GM12878 (cell line): Measurements from ENCODE around the gene DPY19L3. TPM values are rescaled to one million over a fixed set of nuclear protein-coding genes. Genes with fewer than 3 reads are reported as not detected.

Experiments
- ATAC-seq: fragments of 200-7000 bp; cut with Tn5 transposase; 3 replicates; pipeline ENCODE4 v1.9.1; 2020; ENCODE audit warnings: mild to moderate bottlenecking, moderate library complexity
- BruUV-seq: library from RNA; stranded (reverse); fragments of 400-500 nt; replicated peaks from 2 replicates; lab custom pipeline; 2021; lab: Mats Ljungman, UMichigan
- CTCF ChIA-PET: fragments of 300-600 bp; sonication (Branson Sonifier 250); formaldehyde crosslinking; extraction: SDS; loops from one replicate; lab custom pipeline; 2021; ENCODE audit warnings: inconsistent platforms; lab: Yijun Ruan, JAX
- POLR2A ChIA-PET: fragments of 350-600 bp; formaldehyde crosslinking; extraction: SDS; loops from one replicate; lab custom pipeline; 2021; ENCODE audit warnings: inconsistent platforms; lab: Charles Lee
- RAD21 ChIA-PET: fragments of 300-600 bp; sonication (Branson Sonifier 250); formaldehyde crosslinking; loops from one replicate; lab custom pipeline; 2023; ENCODE audit warnings: antibody characterized with exemption; ENCODE audit not compliant: unreplicated experiment; lab: Charles Lee
- SMC1A ChIA-PET: fragments of 300-600 bp; sonication (Branson Sonifier 250); formaldehyde crosslinking; loops from one replicate; lab custom pipeline; 2023; ENCODE audit not compliant: unreplicated experiment, uncharacterized antibody; lab: Charles Lee
- DNase-seq: peaks from one replicate; pipeline ENCODE4 v3.0.0-alpha.2; 2011; ENCODE audit warnings: low read depth, low spot score
- FAIRE-seq: peaks from 3 replicates; lab custom pipeline; 2011; peaks lifted over from hg19 to GRCh38; lab: Jason Lieb, UNC
- H2AFZ ChIP-seq: 2 replicates; pipeline ENCODE4 v1.6.0; 2011; ENCODE audit warnings: low read depth, low read length, control low read depth; ENCODE audit not compliant: control insufficient read depth
- H3K27ac ChIP-seq: 2 replicates; pipeline ENCODE4 v1.5.1; 2011; ENCODE audit warnings: control low read depth; ENCODE audit not compliant: control insufficient read depth, insufficient read depth
- H3K27me3 ChIP-seq, 2 experiments: replicated peaks in 1 of 2; 2 replicates each; pipeline versions ENCODE4 v1.6.0 to v1.6.1; 2011; ENCODE audit warnings: low read length in 1 of 2; ENCODE audit not compliant: control insufficient read depth in 2 of 2, insufficient read depth in 2 of 2
- H3K36me3 ChIP-seq, 2 experiments: 2 replicates each; pipeline ENCODE4 v1.5.1; 2011; ENCODE audit warnings: low read length in 1 of 2; ENCODE audit not compliant: control insufficient read depth in 2 of 2, insufficient read depth in 2 of 2
- H3K4me1 ChIP-seq: 2 replicates; pipeline ENCODE4 v1.6.1; 2011; ENCODE audit warnings: mild to moderate bottlenecking, low read length, moderate library complexity, mixed read lengths; ENCODE audit not compliant: control insufficient read depth, insufficient read depth
- H3K4me2 ChIP-seq: 2 replicates; pipeline ENCODE4 v1.6.0; 2011; ENCODE audit warnings: control low read depth; ENCODE audit not compliant: control insufficient read depth, insufficient read depth
- H3K4me3 ChIP-seq: fragments of 200-600 bp; sonication (generic); 2 replicates; pipeline ENCODE4 v1.5.1; 2016
- H3K79me2 ChIP-seq: 2 replicates; pipeline ENCODE4 v1.6.0; 2011; ENCODE audit warnings: low read length; ENCODE audit not compliant: control insufficient read depth, insufficient read depth
- H3K9ac ChIP-seq: 2 replicates; pipeline ENCODE4 v1.8.0; 2011; ENCODE audit warnings: low read length, control low read depth, mixed read lengths; ENCODE audit not compliant: control insufficient read depth, insufficient read depth
- H3K9me3 ChIP-seq: replicated peaks from 3 replicates; pipeline ENCODE4 v1.5.1; 2011; ENCODE audit warnings: mild to moderate bottlenecking, low read length; ENCODE audit not compliant: control insufficient read depth, insufficient read depth
- H4K20me1 ChIP-seq: 2 replicates; pipeline ENCODE4 v1.6.0; 2011; ENCODE audit not compliant: control insufficient read depth, insufficient read depth
- CHD1 ChIP-seq: IDR thresholded peaks from 2 replicates; pipeline ENCODE4 v1.6.1; 2012; ENCODE audit warnings: low read depth, low read length, improper control_type of control experiment
- EED ChIP-seq: sonication (generic); IDR thresholded peaks from 2 replicates; pipeline ENCODE4 v1.6.1; 2016; ENCODE audit warnings: antibody characterized with exemption, low read depth
- JUND ChIP-seq: IDR thresholded peaks from 2 replicates; pipeline ENCODE4 v1.6.1; 2012; ENCODE audit warnings: low read depth, mild to moderate bottlenecking, low read length, improper control_type of control experiment, moderate library complexity
- KLF5 ChIP-seq: fragments of 450-650 bp; IDR thresholded peaks from 2 replicates; pipeline ENCODE4 v1.6.1; 2014; ENCODE audit warnings: mild to moderate bottlenecking; ENCODE audit not compliant: partially characterized antibody
- MLLT1 ChIP-seq: fragments of 450-650 bp; IDR thresholded peaks from 2 replicates; pipeline ENCODE4 v1.6.1; 2016; ENCODE audit warnings: mild to moderate bottlenecking
- NR2C1 ChIP-seq: fragments of 450-650 bp; IDR thresholded peaks from 2 replicates; pipeline ENCODE4 v1.6.1; 2017; ENCODE audit warnings: antibody characterized with exemption, mild to moderate bottlenecking, moderate library complexity
- POLR2AphosphoS2 ChIP-seq: IDR thresholded peaks from 2 replicates; pipeline ENCODE4 v1.6.1; 2011; ENCODE audit warnings: low read depth, mild to moderate bottlenecking, low read length, improper control_type of control experiment, moderate library complexity
- RB1 ChIP-seq: fragments of 450-650 bp; formaldehyde crosslinking; IDR thresholded peaks from 2 replicates; pipeline ENCODE4 v1.6.1; 2017; ENCODE audit warnings: mild to moderate bottlenecking, borderline replicate concordance
- SMAD5 ChIP-seq: IDR thresholded peaks from 2 replicates; pipeline ENCODE4 v1.6.1; 2016; ENCODE audit warnings: antibody characterized with exemption, low read depth
- SREBF2 ChIP-seq: IDR thresholded peaks from 2 replicates; pipeline ENCODE4 v1.6.1; 2012; ENCODE audit warnings: mild to moderate bottlenecking, low read length
- STAT3 ChIP-seq: IDR thresholded peaks from 2 replicates; pipeline ENCODE4 v1.6.1; 2011; ENCODE audit warnings: low read depth, low read length, improper control_type of control experiment
- TAF1 ChIP-seq: IDR thresholded peaks from 2 replicates; pipeline ENCODE4 v1.6.1; 2011; ENCODE audit warnings: mild to moderate bottlenecking, low read depth, low read length, borderline replicate concordance
- whole genome bisulfite sequencing: methylation state at CpG from one replicate; pipeline ENCODE4 v1.1.6; 2016; ENCODE audit warnings: low lambda C conversion rate; ENCODE audit not compliant: insufficient replicate concordance, insufficient coverage; ENCODE audit errors: missing lambda C conversion rate; 5-methylcytosine and 5-hydroxymethylcytosine counted together
- in situ Hi-C: fragments of 300-500 bp; cut with MboI; formaldehyde crosslinking; loops from 9 replicates; pipeline ENCODE4 v1.14.3; 2018; ENCODE audit warnings: mixed read lengths
- intact Hi-C: fragments of 100-400 bp; cut with micrococcal nuclease; formaldehyde crosslinking; loops from one replicate; pipeline ENCODE4 v1.14.2; 2022; ENCODE audit not compliant: unreplicated experiment
- polyA plus RNA-seq, 11 experiments: library from polyadenylated mRNA; depleted of rRNA in 4 of 11; unstranded in 6 of 11; stranded (reverse) in 5 of 11; fragments of >200 nt; fragmentation: Nextera tagmentation in 4 of 11; fragmentation: Illumina TruSeq in 1 of 11; extraction: Ambion mirVana in 4 of 11; extraction: Trizol in 1 of 11; gene quantifications; 1 replicate in 1 of 11; 2 replicates in 10 of 11; pipeline versions ENCODE4 v1.2.1 to v1.2.3, GENCODE V29; 2011 to 2016; ENCODE audit warnings: inconsistent platforms in 2 of 11, missing spikeins in 2 of 11, low read depth in 1 of 11
- total RNA-seq, 4 experiments: library from RNA; depleted of rRNA in 3 of 4; stranded (reverse); fragments of >200 nt in 3 of 4; fragmentation: Illumina TruSeq in 1 of 4; extraction: Trizol in 1 of 4; gene quantifications; 2 replicates each; pipeline versions ENCODE4 v1.2.1 to v1.2.3, GENCODE V29; 2013 to 2021
- TF ChIP-seq, protein P1 (sequence below): fragments of 450-650 bp; IDR thresholded peaks from 2 replicates; pipeline ENCODE4 v1.6.1; 2018; ENCODE audit warnings: borderline replicate concordance, mild to moderate bottlenecking; ENCODE audit not compliant: partially characterized antibody
- TF ChIP-seq, protein P2 (sequence below): fragments of 450-650 bp; IDR thresholded peaks from 2 replicates; pipeline ENCODE4 v1.6.1; 2016; ENCODE audit warnings: mild to moderate bottlenecking, moderate library complexity, borderline replicate concordance

DPY19L3 gene
- total and polyA plus RNA-seq, 10 of the 15 experiments (the other 5 are each of a cell fraction or from before 2014, with no cell fraction given), result 2.5 to 30.2 (median 13.7) TPM

DNA sequence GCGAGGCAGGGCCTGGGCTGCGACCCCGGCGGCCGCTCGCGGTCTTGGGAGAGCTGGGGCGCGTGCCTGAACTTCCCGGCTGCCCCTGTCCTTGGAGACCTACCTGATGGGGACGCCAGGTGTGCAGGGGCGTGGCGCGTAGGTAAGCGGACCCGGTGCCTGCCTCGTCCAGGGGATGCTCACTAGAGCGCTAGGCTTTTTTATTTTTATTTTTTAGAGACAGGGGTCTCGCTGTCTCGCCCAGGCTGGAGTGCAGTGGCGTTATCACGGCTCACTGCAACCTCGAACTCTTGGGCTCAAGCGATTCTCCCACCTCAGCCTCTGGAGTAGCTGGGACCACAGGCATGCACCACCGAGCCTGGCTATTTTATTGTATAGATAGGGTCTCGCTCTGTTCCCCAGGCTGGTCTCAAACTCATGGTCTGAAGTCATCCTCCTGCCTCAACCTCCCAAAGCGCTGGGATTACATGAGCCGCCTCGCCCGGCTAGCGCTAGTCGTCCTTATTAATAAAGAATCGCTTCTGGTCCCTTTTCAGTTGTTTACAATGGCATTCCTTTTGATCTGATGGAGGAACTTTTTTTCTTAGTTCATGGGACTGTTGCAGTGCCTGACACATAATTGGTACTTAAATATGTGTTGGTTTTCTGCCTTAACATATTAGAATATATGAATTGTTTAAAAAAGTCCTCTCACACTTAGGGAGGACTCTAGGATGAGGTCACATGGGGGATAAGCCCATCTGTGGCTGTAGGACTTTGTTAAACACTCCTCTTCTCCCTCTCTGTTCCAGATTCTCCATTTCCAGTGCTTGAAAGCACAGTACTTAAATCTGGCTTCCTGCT, 812 bp downstream of the DPY19L3 start:
- H3K9me3 ChIP-seq, result no peaks in the 10 kb centered on the region; the same call in 2 of the 3 replicates

More for the DNA sequence above, 812 bp downstream of the DPY19L3 start:
- ChIA-PET POLR2A (interaction anchor here (1.6 kb wide), 1 partner anchor 12 kb away, joined by 3 read pairs; no protein-coding TSS in a partner anchor), SMC1A (no interaction called here), CTCF (no interaction called here), RAD21 (interaction anchor here (1.2 kb wide), 1 partner anchor 53 kb away, joined by 3 read pairs; no protein-coding TSS in a partner anchor)
- H3K27me3 ChIP-seq, result no peaks in the 10 kb centered on the region
- intact Hi-C loops, result loop anchor here (5.0 kb wide), 2 partner anchors 59 to 176 kb away; partner anchors contain the start of genes PDCD5 and ZNF507
- peak overlapping the region; percentile 97 for H3K27ac ChIP-seq
- TF ChIP-seq KLF5, result no peak
- no peak for TF ChIP-seq SREBF2
- TF ChIP-seq CHD1, result no peak
- TF ChIP-seq POLR2AphosphoS2, result no peak
- TF ChIP-seq MLLT1, result 0 out of 2 replicates have a peak, but pooled peaks have one; percentile 22
- TF ChIP-seq EED, result 0 out of 2 replicates have a peak, but pooled peaks have one; percentile 3
- TF ChIP-seq, protein P1, sequence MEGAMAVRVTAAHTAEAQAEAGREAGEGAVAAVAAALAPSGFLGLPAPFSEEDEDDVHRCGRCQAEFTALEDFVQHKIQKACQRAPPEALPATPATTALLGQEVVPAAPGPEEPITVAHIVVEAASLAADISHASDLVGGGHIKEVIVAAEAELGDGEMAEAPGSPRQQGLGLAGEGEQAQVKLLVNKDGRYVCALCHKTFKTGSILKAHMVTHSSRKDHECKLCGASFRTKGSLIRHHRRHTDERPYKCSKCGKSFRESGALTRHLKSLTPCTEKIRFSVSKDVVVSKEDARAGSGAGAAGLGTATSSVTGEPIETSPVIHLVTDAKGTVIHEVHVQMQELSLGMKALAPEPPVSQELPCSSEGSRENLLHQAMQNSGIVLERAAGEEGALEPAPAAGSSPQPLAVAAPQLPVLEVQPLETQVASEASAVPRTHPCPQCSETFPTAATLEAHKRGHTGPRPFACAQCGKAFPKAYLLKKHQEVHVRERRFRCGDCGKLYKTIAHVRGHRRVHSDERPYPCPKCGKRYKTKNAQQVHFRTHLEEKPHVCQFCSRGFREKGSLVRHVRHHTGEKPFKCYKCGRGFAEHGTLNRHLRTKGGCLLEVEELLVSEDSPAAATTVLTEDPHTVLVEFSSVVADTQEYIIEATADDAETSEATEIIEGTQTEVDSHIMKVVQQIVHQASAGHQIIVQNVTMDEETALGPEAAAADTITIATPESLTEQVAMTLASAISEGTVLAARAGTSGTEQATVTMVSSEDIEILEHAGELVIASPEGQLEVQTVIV, result no peak
- TF ChIP-seq SMAD5, result no peak
- no peak for TF ChIP-seq TAF1
- TF ChIP-seq, protein P2, sequence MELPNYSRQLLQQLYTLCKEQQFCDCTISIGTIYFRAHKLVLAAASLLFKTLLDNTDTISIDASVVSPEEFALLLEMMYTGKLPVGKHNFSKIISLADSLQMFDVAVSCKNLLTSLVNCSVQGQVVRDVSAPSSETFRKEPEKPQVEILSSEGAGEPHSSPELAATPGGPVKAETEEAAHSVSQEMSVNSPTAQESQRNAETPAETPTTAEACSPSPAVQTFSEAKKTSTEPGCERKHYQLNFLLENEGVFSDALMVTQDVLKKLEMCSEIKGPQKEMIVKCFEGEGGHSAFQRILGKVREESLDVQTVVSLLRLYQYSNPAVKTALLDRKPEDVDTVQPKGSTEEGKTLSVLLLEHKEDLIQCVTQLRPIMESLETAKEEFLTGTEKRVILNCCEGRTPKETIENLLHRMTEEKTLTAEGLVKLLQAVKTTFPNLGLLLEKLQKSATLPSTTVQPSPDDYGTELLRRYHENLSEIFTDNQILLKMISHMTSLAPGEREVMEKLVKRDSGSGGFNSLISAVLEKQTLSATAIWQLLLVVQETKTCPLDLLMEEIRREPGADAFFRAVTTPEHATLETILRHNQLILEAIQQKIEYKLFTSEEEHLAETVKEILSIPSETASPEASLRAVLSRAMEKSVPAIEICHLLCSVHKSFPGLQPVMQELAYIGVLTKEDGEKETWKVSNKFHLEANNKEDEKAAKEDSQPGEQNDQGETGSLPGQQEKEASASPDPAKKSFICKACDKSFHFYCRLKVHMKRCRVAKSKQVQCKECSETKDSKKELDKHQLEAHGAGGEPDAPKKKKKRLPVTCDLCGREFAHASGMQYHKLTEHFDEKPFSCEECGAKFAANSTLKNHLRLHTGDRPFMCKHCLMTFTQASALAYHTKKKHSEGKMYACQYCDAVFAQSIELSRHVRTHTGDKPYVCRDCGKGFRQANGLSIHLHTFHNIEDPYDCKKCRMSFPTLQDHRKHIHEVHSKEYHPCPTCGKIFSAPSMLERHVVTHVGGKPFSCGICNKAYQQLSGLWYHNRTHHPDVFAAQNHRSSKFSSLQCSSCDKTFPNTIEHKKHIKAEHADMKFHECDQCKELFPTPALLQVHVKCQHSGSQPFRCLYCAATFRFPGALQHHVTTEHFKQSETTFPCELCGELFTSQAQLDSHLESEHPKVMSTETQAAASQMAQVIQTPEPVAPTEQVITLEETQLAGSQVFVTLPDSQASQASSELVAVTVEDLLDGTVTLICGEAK, result 0 out of 2 replicates have a peak, but pooled peaks have one; percentile 19
- TF ChIP-seq STAT3, result no peak
- no peak for TF ChIP-seq NR2C1
- TF ChIP-seq RB1, result no peak
- no peak for TF ChIP-seq JUND
- no TSS peak for BruUV-seq
- no peak for ATAC-seq
- peaks cover 12% of the 10 kb centered on the region for H3K4me1 ChIP-seq
- no peaks in the 10 kb centered on the region for H4K20me1 ChIP-seq
- H3K4me2 ChIP-seq, result peak overlapping the region; percentile 43
- FAIRE-seq, result no peak
- in situ Hi-C loops, result loop anchor here (10.0 kb wide), 1 partner anchor 178 kb away; the partner anchor contains the start of gene PDCD5
- peak overlapping the region; percentile 87 for H2AFZ ChIP-seq
- peak overlapping the region; percentile 99 for H3K9ac ChIP-seq
- 17% methylated on average over 30 of the region's 33 CpGs for WGBS
- 0 out of 4 replicates have a peak, but pooled peaks cover 0 to 8% of the 10 kb centered on the region in 2 experiments for H3K36me3 ChIP-seq
- H3K79me2 ChIP-seq, result peaks cover 21% of the 10 kb centered on the region
- peak overlapping the region; percentile 97 for H3K4me3 ChIP-seq
- DNase-seq, result no peak
